ENCODE results near the gene SYT7.

SYT7 gene

DNA sequence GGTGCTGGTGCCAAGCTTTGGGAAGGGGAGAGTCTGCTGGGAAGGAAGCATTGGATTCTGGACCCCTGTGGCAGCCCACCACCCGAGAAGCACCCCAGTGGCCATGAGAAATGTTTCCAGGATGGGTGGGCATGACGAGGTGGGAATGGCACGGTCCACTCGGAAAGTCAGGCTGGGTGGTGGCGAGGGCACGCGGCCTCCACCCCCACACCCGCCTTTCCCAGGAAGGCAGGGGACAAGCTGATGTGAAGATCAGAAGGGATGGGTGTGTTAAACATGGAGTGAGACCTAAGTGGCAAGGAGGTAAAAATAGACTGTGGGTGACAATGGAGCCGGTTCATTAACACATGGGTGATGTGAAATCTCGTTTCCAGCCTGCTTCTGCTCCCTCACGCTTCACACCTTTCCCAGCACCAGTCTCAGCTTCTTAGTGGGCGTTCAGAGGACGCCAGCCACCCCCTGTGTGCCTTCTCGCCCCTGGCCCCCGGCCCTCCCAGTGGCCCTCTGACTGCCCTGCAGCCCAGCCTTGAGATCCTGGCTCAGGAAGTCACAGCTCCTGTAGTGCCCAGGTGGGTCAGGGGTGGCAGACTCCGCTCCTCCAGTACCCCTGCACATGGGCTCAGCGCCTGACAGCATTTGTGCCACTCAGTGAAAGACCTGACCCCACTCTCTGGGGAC, 44.7 kb downstream of the SYT7 start:
- DNase-seq (ENCODE audit: low read depth in 2 of 2) = no peak

DNA sequence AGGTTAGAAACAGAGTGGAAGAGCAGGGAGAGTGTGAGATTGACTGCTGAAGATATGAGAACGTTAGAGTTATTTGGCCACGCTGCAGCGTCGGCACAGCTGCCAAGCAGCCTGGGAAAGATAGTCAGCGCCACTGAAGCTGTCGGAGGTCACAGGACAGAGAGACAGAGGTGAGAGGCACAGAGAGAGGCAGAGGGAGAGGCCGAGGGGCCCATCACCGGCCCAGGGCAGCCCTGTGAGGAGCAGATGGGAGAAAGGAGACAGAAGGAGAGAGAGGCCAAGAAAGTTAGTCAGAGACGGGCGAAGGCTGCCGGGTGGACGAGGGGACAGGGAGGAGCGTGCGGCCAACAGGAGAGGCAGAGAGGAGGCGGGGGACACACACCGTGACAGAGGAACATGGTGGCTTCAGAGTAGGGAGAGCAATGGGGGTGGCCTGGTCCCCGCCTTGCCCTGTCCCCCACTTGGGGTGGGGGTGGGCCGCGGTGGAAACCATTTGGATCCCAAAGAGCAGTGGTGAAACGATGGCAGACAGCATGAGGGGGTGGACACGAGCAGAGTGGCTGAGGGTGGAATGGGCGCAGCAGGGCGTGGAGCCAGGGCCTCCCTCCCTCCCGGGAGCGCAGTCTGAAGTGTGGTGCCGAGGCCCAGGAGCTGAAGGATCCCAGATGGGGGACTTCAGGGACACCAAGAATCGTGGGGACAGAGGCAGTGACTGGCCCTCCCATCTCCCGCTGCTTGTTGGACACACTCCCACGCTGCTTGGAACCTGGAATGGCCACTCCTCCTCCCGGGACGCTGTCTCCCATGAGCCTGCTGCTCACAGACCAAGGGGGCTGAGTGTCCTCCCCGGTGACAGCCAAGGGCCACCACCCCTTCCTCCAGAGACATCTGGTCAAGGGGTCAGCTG, 45.7 kb downstream of the SYT7 start:
- no peak for DNase-seq (ENCODE audit: low read depth in 2 of 2)

DNA sequence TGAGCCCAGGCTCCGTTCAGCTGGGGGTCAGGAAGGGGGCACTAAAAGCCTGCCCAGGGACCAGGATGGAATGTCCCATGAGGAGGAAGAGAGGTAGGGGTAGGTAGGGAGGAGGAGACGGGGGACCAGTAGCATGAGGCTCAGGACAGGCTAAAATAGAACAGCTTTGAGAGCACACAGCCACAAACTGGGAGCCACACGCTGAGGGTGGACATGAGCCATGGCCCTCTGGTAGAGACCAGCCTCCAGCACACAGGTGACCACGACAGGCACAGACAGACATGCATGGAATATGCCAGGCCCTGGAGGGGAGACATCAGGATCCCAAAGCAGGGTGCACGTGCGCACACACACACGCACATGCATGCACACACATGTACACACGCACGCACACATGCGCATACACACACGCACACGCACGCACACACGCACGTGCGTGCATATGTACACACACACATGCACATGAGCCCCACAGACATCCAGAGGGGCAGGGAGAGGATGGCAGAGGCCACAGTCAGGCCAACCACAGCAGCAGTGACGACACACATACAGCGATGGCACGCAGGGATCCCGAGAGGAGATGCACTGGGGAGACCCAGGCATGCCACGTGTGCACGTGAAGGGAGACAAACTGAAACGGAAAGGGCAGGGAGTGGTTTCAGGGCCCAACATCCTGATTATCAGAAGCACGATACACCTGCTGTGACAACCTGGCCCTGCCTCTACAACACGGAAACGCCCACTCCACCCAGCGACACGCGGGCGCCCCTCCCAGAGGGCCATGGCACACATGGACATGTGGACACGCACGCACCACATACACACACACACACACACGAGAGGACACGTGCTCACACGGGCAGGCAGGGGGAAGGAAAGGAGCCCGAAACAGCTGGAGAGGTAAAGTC, 46.6 kb downstream of the SYT7 start:
- DNase-seq (ENCODE audit: low read depth in 2 of 2) = no peak

DNA sequence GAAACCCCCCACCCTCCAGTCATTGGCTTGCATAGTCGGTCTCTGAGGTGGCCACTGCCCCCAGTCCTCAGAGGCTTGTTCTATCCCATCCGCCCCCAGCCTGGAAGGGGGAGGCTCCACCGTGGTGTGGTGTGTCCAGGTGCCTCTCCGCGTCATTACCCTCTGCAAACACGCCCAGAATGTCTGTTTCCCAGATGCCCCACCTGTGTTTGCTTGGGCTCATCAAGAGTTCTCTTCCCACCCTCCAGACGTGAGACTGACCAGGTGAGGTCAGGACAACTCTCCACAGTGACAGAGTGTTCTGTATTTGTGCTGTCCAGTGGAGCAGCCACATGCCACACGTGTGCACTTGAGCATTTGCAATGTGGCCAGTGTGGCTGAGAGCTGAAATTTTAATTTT, 47.5 kb downstream of the SYT7 start:
- no peak for DNase-seq (ENCODE audit: low read depth in 2 of 2)

DNA sequence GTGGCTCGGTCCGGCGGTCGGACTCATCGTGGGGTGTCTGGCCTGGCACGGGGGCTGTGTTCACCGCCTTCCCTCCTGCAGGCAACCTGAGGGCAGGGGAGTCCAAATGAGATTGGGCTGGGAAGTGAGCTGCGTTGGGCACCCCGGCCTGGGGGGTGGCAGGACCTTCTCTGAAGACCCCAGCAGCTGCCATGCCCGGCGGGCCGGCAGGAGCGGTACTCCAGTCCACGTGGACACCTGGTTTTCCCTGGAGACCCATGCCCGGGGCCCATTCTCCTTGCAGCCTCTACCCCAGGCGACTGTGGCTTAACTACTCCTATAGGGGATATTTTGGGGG, 47.9 kb downstream of the SYT7 start:
- DNase-seq (ENCODE audit: low read depth in 2 of 2) = no peak

DNA sequence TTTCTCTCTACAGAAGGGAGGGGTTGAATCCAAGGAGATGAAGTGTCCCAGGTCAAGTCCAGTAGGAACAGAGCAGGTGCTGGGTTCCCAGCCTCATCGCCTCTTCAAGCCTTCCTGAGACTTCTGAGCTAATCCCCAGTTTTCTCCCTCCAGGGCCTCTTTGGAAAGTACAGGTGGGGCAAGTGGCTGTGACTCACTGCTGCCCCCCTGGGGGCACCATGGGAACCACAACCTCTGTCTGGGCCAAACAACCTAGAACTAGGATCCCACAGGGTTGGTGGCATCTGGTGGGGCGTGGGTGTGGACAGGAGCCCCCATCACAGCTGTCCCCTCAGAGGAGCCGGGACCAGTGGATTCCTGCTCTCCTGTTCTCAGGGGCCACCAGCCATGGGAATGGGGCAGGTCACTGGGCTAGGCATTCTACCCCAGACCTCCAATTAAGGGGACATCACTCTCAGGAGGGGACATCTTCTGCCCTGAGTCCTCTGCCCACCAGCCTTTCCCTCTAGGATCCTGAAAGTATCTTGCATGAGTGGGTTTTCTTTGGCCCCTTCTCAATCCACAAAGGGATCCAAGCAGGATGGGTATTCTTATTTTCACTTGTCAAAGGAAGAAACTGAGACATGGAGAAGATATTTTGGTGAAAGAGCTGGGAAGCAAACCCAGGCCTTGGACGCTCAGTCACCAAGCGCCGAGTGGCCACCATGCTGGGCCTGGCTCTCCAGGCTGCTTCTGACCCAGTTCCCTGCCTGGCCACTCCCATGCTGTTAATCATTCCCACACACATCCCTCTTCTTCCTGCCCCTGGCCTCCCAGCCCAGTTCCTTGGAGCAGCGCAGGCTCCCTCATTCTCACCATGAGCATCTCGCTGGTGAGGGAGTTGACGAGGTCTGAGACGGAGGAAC, 48.5 kb downstream of the SYT7 start:
- DNase-seq (ENCODE audit: low read depth in 2 of 2) = peak; percentile 20 to 30

DNA sequence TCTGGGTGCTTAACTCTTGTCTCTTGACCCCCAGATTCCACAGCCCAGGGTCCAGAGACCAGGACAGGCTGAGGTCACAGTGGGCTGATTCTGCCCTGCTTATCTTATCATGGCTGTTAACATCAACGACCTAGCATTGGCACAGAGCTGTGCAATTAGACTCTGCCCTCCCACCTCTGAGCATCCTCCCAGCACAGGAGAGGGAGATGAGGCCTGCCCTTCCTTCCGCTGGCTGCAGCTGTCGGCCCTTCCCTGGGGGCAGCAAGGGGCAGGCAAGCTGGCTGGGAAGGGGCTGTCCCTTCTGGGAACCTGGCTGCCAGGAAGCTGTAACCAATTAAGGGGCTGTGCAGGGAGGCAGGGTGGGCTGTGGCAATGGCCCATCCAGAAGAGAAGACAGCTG, 49.8 kb downstream of the SYT7 start:
- DNase-seq (ENCODE audit: low read depth in 2 of 2) = no peak

DNA sequence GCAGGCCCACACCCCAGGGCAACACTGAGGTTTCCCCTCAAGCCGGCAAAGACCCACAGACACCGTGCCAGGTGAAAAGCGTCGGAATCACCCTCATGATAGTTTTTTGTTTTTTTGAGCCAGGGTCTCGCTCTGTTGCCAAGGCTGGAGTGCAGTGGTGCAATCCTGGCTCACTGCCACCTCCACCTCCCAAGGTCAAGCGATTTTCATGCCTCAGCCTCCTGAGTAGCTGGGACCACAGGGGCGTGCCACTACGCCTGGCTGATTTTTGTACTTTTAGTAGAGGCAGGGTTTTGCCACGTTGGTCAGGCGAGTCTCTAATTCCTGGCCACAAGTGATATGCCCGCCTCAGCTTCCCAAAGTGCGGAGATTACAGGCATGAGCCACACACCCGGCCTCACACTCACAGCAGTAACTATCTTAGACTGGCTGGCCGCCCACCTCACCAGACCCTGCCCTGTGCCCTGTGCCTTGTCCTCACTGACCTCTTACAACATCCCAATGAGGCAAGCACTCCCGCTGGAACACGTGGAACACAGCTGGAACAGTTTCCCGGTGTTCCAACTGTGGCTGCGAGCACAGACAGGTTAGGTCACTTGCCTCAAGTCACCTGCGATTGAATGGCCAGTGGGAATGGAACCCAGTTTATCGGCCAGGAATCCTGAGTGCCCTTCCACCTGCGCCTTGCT, 51.2 kb downstream of the SYT7 start:
- DNase-seq (ENCODE audit: low read depth in 2 of 2) = no peak

DNA sequence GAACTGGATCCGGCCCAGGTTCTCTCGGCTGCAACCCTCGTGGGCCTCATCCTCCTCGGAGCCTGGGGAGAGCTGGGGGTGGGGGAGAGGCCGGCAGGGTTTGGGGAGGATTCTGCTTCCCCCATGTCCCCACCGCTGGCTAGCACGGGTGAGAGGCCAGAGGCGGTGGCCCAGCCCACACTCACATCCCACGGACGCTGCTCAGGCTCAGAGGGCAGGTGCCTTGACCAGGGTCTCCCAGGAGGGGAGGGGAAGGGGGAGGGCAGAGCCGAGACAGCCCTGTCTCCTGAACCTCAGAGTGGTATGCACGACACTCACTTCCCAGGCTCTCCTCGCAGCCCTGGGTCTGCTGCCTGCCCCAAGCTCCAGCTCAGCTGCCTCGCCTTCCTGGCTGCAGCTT, 52.8 kb downstream of the SYT7 start:
- DNase-seq (ENCODE audit: low read depth in 2 of 2) = no peak

DNA sequence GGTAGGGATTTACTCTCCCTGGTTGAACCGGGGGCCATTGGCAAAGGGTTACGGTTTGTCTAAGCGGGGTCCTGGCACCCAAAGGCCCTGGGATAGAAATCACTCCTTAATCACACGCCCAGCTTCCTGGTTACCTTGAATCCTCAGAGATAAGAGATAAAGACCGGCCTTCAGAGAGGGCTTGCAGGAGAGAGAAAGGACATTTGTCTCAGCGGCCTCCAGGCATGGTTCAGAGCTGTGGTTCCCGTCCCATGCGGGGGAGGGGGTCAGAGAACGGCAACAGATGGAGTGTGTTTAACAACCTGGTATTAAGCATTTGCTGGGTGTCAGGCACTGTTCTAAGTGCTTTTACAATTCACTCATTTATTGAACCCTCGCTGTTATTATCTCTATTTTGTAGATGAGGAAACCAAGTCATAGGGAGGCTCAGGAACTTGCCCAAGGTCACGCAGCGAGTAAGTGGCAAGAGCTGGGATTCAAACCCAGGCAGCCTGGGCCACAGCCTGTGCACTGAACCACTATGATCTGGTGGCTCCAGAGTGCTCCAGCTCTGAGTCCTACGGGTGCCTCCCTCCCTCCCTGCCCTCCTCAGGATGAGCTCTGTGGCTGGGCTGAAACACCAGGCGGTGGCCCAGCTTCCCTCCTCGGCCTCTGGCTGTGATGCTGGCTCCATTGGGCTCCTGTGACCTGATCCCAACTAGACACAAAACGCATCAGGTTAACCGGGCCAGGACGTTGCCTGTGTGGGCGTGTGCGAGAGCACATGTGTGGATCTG, 53.7 kb downstream of the SYT7 start:
- DNase-seq (ENCODE audit: low read depth in 2 of 2) = no peak

DNA sequence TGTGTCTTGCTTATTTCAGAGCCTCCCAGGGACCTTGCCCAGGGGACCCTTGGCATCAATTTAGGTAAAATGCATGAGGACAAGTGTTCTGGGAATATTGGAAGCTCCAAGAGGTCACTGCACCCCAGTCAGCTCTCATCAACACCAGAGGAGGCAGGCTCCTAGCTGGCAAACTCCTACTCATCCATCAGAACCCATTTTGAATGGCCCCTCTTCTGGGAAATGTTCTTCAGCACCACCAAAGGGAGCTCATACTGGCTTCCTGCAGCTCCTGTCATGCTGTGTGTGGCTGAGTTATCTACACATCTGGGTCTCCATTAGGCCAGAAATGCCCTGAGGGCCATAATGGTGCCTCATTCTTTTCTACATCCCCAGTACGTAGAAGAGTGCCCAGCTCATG, 54.6 kb downstream of the SYT7 start:
- DNase-seq (ENCODE audit: low read depth in 2 of 2) = no peak

DNA sequence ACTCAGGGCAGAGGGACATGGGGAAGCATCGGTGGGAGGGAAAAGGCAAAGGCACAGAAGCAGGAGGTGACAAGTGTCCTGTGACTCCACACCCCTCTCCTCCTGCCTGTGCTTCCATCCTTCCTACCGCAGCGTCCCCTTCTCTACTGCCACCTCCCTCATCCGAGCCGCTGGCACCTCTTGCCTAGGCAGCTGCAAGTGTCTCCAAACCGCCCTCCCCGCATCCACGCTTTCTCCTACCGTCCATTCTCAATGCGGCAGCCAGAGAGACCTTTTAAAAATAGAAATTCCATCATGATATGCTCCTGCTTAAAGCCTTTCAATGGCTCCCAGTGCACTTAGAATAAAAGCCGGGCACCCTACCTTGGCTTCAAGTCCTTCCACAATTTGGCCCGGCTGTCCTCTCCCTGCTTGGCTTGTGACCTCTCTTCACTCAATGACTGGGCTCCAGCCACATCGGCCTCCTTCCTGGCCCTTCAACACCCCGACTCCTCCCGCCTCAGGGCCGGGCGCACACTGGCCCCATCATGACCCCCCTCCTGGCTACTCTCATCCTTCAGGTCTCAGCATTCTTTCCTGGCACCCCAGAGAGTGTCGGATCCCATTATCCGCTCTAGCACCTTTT, 55.8 kb downstream of the SYT7 start:
- no peak for DNase-seq (ENCODE audit: low read depth in 2 of 2)

DNA sequence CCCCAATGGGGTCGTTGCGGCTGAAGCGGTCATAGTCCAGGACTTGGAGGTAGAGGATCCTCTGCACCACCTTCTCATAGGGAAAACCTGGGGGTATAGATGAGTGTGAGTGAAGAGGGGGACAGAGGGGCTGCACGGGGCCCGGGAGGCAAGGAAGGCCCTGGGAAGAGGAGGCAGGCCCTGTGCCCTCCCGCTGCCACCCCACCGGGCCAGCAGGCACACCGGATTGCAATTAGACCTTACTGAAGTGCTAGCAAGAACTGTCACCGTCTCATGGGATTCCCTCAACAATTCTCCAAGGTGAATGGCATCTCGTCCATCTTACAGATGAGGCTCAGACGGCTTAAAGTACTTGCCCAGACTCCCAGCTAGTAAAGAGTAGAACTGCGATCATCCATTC, 56.4 kb downstream of the SYT7 start:
- no peak for DNase-seq (ENCODE audit: low read depth in 2 of 2)

DNA sequence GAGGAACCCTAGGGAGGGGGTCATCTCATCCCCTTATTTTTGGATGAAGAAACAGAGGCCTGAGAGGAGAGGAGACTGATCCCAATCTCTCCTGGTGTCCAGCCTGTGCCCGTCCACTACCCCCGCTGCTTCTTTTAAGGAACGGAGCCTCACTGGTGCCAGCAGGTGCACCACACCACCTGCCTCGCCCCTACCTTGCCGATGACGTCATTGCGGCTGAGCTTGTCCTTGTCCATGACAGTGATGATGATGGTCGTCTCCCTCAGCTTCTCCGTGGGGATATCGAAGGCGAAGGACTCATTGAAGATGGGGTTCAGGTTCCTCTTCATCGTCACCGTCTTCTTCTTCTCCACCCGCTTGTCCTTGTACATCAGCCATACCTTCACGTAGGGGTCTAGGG, 58.0 kb downstream of the SYT7 start:
- DNase-seq (ENCODE audit: low read depth in 2 of 2) = no peak

DNA sequence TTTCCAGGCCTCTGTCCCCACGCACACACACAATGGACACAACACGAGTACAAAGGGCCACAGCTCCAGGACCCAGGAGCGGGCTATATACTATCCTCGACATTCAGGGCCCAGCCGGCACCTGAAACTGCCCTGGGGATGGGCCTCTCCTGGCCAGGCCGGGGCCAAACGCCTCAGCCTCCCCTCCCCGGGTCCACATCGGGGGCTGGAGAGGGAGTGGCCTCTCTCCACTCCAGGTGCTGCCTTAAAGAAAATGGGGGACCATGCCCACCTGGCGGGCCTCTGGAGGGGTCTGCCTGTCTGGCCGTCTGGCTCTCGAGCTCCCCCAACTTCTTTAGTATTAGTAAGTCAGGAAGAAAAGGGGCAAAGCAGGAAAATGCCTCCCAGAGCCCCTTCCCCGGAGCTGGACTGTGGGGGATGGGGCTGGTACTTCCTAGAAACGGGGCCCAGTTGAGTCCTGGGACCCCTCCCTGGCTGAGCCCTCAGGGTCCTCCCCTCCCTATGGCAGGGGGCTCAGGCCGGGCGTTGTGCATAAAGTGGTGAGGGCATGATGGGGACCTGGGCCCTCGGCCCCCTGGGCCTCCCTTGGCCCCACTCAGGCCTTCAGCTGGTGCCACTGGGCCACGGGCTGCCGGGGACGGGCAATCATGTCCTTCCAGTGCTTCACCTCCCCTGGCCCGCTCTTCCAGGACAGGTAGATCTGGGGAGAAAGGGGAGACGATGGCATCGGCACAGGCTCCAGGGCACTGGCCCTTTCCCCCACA, 62.7 kb downstream of the SYT7 start:
- no peak for DNase-seq (ENCODE audit: low read depth in 2 of 2)

DNA sequence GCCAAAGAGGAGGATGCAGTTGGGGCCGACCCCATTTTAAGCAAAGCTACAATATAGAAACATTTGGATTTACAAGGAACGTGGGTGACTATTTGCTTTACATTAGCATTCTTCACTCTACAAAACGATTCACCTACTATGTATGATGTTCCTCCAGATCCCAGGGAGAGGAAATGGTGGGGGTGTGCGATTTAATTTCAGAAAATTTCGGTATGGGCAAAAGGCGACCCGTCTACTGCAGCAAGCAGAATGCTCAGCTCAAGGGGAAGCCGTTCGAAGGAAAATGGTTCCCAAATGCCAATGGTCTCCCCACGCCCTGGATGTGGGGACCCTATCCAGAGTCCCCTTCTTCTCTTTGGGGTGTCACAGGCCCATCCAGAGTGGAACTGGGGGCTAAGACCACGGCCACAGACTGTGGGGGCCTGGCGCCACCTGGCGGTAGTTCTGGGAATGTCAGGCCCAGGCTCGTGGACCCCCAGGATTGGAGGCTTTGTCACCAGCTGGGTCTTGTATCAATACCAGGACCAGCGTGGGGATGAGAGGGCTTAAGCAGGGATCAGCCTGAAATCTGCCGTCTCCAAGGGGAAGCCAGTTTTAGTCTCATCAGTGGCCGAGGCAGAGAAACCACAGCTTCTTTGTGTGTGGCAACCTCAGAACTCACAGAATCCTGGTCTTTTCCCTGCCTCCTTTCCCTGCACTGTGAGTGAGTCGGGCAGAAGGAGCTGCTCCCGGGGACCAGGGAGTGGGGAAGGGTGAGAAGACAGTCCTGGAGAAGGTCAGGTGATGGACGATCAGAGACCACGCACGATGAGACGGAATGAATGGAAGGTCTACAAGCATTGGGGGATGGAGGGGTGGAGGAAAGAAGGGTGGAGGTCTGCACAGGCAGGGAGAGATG, 64.0 kb downstream of the SYT7 start:
- DNase-seq (ENCODE audit: low read depth in 2 of 2) = peak; percentile 34 to 54

DNA sequence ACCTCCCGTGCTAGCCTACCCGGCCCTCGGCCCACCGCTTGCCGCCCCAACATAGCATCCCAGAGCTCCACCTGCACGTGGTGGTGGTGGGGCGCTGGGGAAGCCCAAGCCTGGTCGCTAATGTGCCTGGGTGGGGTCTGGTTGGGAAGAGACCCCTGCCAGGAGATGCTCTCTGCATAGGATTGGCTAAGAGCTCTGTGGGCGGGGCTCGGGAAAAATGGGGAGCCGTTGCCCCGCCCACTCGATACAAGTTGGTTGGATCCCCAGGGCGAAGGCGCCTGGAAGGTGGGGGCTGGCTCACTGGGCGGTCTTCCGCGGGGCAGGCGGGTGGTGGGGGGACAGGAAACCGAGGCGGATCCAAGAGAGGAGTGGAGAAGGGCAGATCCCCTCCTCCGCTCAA, 64.7 kb downstream of the SYT7 start:
- DNase-seq (ENCODE audit: low read depth in 2 of 2) = no peak

DNA sequence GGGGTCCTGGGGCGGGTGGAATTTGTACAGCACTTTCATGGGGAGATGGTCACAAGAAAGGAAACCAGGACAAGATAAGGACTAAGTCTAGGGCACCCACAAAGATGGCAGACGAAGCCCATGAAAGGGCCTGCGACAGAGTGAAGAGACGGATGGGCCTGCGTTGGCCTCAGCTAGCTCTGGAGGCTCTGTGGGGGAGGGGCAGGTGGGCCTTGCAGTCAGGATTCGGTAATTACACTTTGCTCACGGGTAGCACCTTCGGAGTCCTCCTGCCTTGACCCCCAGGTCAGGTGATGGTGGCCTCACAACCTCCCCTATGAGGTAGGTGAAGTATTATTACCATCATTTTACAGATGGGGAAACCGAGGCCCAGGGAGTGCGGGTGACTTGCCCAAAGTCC, 65.2 kb downstream of the SYT7 start:
- DNase-seq (ENCODE audit: low read depth in 2 of 2) = no peak
